Suprapubic skin (tissue), 3 donors: ENCODE results near the gene TBC1D13.

Experiments
- CTCF ChIP-seq, 2 donors: fragments of 200-600 bp in 1 of 2; fragments of 450-650 bp in 1 of 2; sonication (generic) in 1 of 2; IDR thresholded peaks; one replicate each; pipeline ENCODE4 v1.5.1; 2016 to 2019; ENCODE audit warnings: antibody characterized with exemption in 2 of 2, mild to moderate bottlenecking in 1 of 2, moderate library complexity in 1 of 2
- EP300 ChIP-seq: sonication (generic); formaldehyde crosslinking; IDR thresholded peaks from one replicate; pipeline ENCODE4 v1.6.1; 2017; ENCODE audit warnings: antibody characterized with exemption
- POLR2A ChIP-seq, 2 donors: fragments of 450-650 bp; IDR thresholded peaks; one replicate each; pipeline ENCODE4 v1.6.1; 2017; ENCODE audit warnings: antibody characterized with exemption in 2 of 2, mild to moderate bottlenecking in 2 of 2, moderate library complexity in 2 of 2

GRCh38 chr9:128820665-128821583 lies 33.9 kb downstream of the TBC1D13 start:
- TF ChIP-seq CTCF (IDR thresholded peaks at IDR 0.05) (no peak), POLR2A (IDR thresholded peaks at IDR 0.05) (no peak), EP300 (no peak)
